ENCODE measurements around the gene RNU6-7.

Gene RNU6-7

GRCh38 chr14:32205984-32206383, 4.1 kb downstream of the RNU6-7 start:
- no peak for DNase-seq

GRCh38 chr14:32206552-32206951, 4.7 kb downstream of the RNU6-7 start:
- DNase-seq, result no peak

GRCh38 chr14:32208490-32208889, 6.6 kb downstream of the RNU6-7 start:
- no peak for DNase-seq

GRCh38 chr14:32209471-32209870, 7.6 kb downstream of the RNU6-7 start:
- no peak for DNase-seq

GRCh38 chr14:32211068-32211404, 9.2 kb downstream of the RNU6-7 start:
- no peak for DNase-seq

- DNase-seq, result no peak
Observed at GRCh38 chr14:32212833-32213232, 11.0 kb downstream of the RNU6-7 start.

GRCh38 chr14:32217301-32217700, 15.5 kb downstream of the RNU6-7 start:
- no peak for DNase-seq

- DNase-seq, result peak in 1 of 2 experiments; percentile 7
Observed at GRCh38 chr14:32224737-32225377, 23.0 kb downstream of the RNU6-7 start.

- DNase-seq, result no peak
Observed at GRCh38 chr14:32225378-32225920, 23.6 kb downstream of the RNU6-7 start.

GRCh38 chr14:32226056-32226455, 24.2 kb downstream of the RNU6-7 start:
- DNase-seq, result no peak

GRCh38 chr14:32230181-32230580, 28.3 kb downstream of the RNU6-7 start:
- DNase-seq, result no peak

- no peak for DNase-seq
Observed at GRCh38 chr14:32230695-32231280, 28.9 kb downstream of the RNU6-7 start.

- no peak for DNase-seq
Observed at GRCh38 chr14:32232481-32232880, 30.6 kb downstream of the RNU6-7 start.

- DNase-seq, result no peak
Observed at GRCh38 chr14:32233260-32233659, 31.4 kb downstream of the RNU6-7 start.

- no peak for DNase-seq
Observed at GRCh38 chr14:32244404-32244803, 42.6 kb downstream of the RNU6-7 start.

GRCh38 chr14:32246751-32247150, 44.9 kb downstream of the RNU6-7 start:
- DNase-seq, result no peak

GRCh38 chr14:32249371-32249770, 47.5 kb downstream of the RNU6-7 start:
- no peak for DNase-seq

GRCh38 chr14:32249780-32250179, 47.9 kb downstream of the RNU6-7 start:
- no peak for DNase-seq

GRCh38 chr14:32250681-32251080, 48.8 kb downstream of the RNU6-7 start:
- DNase-seq, result no peak

- DNase-seq, result no peak
Observed at GRCh38 chr14:32251530-32251929, 49.7 kb downstream of the RNU6-7 start.
